HG03571 (cell line): Measurements from ENCODE around the gene CLEC18B.
"Not testable (repeated sequence)": the region's sequence is repeated elsewhere in the genome, so short reads cannot be mapped to it uniquely, and the experiment has no call there.

ENCODE experiments used
- ATAC-seq: cut with Tn5 transposase; IDR thresholded peaks from one replicate; pipeline ENCODE4 v1.9.1; 2021; ENCODE audit not compliant: unreplicated experiment

CLEC18B gene

GRCh38 chr16:74420612-74421481, at the start of gene CLEC18B:
Gene CLEC18B, minus strand, starts transcription at chr16:74421478. Its CDS starts 208 bp downstream, at chr16:74421270.
- not testable (repeated sequence) for ATAC-seq

- ATAC-seq, result no peak
Measured at GRCh38 chr16:74469946-74470478, 48.7 kb upstream of the CLEC18B start.

GRCh38 chr16:74468807-74469525, 47.7 kb upstream of the CLEC18B start:
- no peak for ATAC-seq

- peak; percentile 65 for ATAC-seq
Measured at GRCh38 chr16:74466872-74467271, 45.6 kb upstream of the CLEC18B start.

- ATAC-seq, result no peak
Measured at GRCh38 chr16:74465851-74466685, 44.8 kb upstream of the CLEC18B start.

- ATAC-seq, result no peak
Measured at GRCh38 chr16:74465281-74465680, 44.0 kb upstream of the CLEC18B start.

GRCh38 chr16:74463888-74464287, 42.6 kb upstream of the CLEC18B start:
- ATAC-seq, result no peak

- ATAC-seq, result no peak
Measured at GRCh38 chr16:74462361-74462760, 41.1 kb upstream of the CLEC18B start.

- ATAC-seq, result no peak
Measured at GRCh38 chr16:74461826-74462225, 40.5 kb upstream of the CLEC18B start.

- no peak for ATAC-seq
Measured at GRCh38 chr16:74460542-74460941, 39.3 kb upstream of the CLEC18B start.

- ATAC-seq, result no peak
Measured at GRCh38 chr16:74456290-74456625, 35.0 kb upstream of the CLEC18B start.

GRCh38 chr16:74455619-74456289, 34.5 kb upstream of the CLEC18B start:
- ATAC-seq, result no peak

- ATAC-seq, result no peak
Measured at GRCh38 chr16:74455213-74455612, 33.9 kb upstream of the CLEC18B start.

GRCh38 chr16:74451951-74452758, 30.9 kb upstream of the CLEC18B start:
- peak; percentile 91 for ATAC-seq

GRCh38 chr16:74450967-74451760, 29.9 kb upstream of the CLEC18B start:
- ATAC-seq, result no peak

GRCh38 chr16:74450236-74450635, 29.0 kb upstream of the CLEC18B start:
- ATAC-seq, result no peak

GRCh38 chr16:74449470-74449869, 28.2 kb upstream of the CLEC18B start:
- ATAC-seq, result no peak

GRCh38 chr16:74448990-74449389, 27.7 kb upstream of the CLEC18B start:
- no peak for ATAC-seq

GRCh38 chr16:74447578-74447977, 26.3 kb upstream of the CLEC18B start:
- no peak for ATAC-seq
